HG02798 (cell line): Measurements from ENCODE around the gene DMBT1.
"Not testable (repeated sequence)": the region's sequence is repeated elsewhere in the genome, so short reads cannot be mapped to it uniquely, and the experiment has no call there.

Source experiments
- ATAC-seq: cut with Tn5 transposase; IDR thresholded peaks from one replicate; pipeline ENCODE4 v1.9.1; 2021; ENCODE audit warnings: mild to moderate bottlenecking; ENCODE audit not compliant: unreplicated experiment, poor library complexity

The DMBT1 gene

GRCh38 chr10:122575776-122576175 is 15.2 kb downstream of the DMBT1 start:
- ATAC-seq, result no peak

DNA sequence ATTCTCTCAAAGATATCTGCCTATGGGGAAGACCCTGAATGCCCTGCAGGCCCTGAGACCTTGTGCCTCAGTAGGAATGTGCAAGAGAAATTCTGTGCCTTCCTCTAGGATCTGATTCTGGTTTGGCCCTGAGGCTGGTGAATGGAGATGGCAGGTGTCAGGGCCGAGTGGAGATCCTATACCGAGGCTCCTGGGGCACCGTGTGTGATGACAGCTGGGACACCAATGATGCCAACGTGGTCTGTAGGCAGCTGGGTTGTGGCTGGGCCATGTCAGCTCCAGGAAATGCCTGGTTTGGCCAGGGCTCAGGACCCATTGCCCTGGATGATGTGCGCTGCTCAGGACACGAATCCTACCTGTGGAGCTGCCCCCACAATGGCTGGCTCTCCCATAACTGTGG is 15.7 kb downstream of the DMBT1 start:
- ATAC-seq, result no peak

DNA sequence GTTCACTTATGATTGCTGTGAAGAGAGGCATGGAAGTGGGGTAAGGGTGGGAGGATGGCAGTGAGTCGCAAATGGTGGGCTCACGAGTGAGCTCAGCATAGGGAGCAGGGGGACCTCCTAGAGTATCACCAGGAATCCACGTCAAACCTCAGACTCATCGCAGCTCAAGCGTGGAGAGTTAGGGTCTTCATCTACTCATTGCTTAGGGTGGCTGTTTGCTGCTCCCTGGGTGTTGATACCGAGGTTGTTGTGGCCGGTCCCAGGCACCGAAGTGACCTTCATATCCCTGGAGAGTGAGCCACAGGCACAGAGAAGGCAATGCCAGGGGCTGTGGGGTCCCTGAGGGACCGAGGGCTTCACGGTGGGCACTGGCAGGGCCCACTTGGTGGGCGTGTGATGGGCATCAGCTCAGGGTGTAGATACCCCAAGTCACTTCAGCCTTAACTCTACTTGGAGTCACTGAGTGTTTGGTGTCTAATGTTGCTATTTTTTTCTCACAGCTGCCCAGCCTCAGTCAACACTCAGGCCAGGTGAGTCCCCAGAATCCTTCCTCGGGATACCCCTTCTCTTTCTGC is 16.8 kb downstream of the DMBT1 start:
- no peak for ATAC-seq

GRCh38 chr10:122586070-122586469 is 25.5 kb downstream of the DMBT1 start:
- ATAC-seq, result not testable (repeated sequence)

GRCh38 chr10:122587098-122587760 is 26.7 kb downstream of the DMBT1 start:
- ATAC-seq, result no peak

DNA sequence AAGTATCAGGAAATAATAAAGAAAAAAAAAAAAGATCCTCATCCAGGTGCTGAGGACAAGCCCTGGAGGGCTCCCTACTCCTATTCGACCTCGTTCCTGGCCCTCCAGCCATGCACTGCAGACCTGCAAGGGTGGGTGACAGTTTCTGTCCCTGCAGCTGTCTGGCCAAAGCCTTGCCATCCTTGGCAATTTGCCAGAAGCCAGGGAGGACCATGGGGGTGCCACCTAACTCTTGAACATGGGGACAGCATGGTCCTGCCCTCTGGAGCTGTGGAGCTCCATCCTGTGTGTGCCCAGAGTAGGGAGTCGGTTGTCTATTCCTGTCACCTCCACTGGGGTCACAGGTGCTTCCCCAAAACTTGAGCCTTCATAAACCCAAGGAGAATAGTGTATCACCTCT is 27.8 kb downstream of the DMBT1 start:
- no peak for ATAC-seq

DNA sequence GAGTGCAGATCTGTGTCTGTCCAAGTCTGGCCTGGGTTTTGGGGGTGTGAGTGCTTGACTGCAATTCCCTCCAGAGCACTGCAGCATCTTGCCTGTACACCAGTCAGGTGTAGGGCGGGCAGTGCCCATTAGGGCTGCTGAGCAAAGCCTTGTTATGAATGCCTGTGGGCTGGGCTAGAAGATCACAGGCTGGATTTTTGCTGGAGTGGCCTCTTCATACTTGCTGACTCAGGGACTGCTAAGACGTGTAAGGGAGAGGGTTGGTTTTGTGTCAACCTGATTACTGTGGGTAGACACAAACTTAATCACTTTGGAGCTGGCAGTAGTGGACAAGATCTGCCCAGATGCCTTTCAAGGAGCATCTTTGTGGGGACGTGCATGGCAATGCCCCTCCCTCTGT is 29.6 kb downstream of the DMBT1 start:
- no peak for ATAC-seq

- no peak for ATAC-seq
Observed at GRCh38 chr10:122591736-122592135, 31.2 kb downstream of the DMBT1 start.

GRCh38 chr10:122592161-122592560 is 31.6 kb downstream of the DMBT1 start:
- no peak for ATAC-seq

DNA sequence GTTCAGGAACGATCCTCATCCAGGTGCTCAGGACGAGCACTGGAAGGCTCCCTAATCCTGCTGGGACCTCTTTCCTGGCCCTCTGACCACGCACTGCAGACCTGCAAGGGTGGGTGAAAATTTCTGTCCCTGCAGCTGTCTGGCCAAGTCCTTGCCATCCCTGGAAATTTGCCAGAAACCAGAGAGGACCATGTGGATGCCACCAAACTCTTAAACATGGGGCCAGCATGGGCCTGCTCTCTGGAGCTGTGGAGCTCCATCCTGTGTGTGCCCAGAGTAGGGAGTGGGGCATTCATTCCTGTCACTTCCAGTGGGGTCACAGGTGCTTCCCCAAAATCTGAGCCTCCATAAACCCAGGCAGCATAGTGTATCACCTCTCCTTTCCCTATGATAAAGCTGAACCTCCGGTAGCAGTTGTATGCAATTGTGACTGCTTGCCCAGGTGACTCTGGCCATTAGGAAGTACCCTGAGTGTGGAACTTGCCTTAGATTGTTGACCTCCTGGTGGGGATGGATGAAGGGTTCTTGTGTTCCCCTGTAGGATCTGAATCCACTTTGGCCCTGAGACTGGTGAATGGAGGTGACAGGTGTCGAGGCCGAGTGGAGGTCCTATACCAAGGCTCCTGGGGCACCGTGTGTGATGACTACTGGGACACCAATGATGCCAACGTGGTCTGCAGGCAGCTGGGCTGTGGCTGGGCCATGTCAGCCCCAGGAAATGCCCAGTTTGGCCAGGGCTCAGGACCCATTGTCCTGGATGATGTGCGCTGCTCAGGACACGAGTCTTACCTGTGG is 57.1 kb downstream of the DMBT1 start:
- ATAC-seq, result no peak

GRCh38 chr10:122618461-122619165 is 58.1 kb downstream of the DMBT1 start:
- no peak for ATAC-seq

GRCh38 chr10:122620961-122621360 is 60.4 kb downstream of the DMBT1 start:
- not testable (repeated sequence) for ATAC-seq

DNA sequence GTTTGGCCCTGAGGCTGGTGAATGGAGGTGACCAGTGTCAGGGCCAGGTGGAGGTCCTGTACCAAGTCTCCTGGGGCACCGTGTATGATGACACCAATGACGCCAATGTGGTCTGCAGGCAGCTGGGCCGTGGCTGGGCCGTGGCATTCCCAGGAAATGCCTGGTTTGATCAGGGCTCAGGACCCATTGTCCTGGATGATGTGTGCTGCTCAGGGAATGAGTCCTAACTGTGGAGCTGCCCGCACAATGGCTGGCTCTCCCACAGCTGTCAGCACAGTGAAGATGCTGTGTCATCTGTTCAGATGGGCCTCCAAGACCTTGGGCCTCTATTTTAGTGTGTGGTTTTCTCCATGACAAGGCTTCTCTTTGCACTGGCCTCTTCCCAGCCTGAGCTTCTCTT is 64.0 kb downstream of the DMBT1 start:
- ATAC-seq, result no peak

DNA sequence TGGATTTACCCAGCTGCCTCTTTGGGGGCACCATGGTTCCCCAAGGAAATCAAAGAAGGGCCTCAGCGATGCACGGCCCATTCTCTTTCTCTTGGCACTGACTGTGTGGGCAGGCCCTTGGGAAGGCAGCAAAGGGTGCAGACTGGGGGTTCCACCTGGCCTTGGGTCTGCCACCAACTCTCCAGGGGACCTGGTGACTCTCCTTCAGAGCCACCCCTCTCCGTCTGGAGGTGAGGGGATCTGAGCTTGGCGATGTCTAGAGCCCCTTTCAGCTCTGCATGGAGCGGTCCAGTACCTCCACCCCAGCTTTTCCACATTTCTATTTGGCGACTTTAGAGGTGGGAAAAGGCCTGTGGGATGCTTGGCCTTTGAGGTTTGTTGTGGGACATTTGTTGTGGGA is 70.0 kb downstream of the DMBT1 start:
- ATAC-seq, result no peak

DNA sequence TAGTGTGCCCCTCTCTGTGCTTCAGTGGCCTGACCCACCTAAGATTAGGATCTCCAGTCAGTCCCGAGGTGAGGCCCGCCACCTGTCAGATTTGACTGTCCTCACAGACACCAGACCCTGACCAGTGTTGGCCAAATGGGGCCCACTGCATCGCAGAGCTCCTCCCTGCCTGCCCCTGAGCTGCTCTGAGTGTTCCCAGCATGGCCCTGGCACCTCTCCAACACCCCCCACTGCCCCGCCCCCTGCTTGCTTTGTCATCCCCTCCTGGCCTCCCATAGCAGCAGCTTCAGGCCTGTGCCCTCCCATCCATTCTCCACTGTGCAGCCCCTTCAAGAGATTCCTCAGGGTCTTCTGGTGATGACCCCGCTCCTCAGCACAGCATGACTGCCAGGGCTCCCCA is 71.5 kb downstream of the DMBT1 start:
- ATAC-seq, result no peak

DNA sequence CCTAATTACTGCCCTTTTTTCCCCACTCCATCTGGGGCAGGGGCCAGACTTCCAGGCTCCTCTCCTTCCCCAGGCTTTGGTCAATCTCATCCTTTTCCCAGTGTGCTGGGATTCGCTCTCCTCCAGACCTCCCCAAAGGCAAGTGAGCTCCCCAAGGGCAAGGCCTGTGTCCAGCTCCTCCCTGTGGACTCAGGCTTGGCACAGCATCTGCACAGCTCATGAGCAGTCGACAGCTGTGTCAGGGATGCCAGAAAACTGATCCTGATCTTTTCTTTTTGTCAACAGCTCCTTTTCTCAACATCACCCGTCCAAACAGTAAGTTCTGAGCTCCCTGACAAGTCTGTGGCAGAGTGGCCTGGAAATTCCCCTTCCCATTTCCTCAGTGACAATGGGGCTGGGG is 72.0 kb downstream of the DMBT1 start:
- no peak for ATAC-seq

DNA sequence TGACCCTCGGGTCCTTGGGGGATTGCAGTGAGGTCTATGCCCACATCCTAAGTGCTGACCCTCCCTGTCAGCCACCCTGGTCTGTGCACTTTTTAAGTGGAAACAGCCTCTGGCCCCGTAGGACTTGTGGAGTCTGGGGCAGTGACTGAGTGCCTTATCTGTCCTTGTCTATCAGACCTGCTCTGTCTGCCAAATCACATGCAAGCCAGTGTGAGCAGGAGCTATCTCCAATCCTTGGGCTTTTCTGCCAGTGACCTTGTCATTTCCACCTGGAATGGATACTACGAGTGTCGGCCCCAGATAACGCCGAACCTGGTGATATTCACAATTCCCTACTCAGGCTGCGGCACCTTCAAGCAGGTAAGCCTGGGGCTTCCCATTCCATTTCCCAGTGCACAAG is 76.4 kb downstream of the DMBT1 start:
- ATAC-seq, result no peak

- no peak for ATAC-seq
Observed at GRCh38 chr10:122637376-122637775, 76.8 kb downstream of the DMBT1 start.

- ATAC-seq, result no peak
Observed at GRCh38 chr10:122638106-122638505, 77.6 kb downstream of the DMBT1 start.

- ATAC-seq, result no peak
Observed at GRCh38 chr10:122639801-122640200, 79.2 kb downstream of the DMBT1 start.

GRCh38 chr10:122640921-122641320 is 80.4 kb downstream of the DMBT1 start:
- no peak for ATAC-seq
